Measurements from ENCODE around the gene SLC22A7. TPM values are rescaled to one million over a fixed set of nuclear protein-coding genes. Genes with fewer than 3 reads are reported as not detected.

SLC22A7 gene
- total RNA-seq, 1 donor from 2014 or later, result not detected

DNA sequence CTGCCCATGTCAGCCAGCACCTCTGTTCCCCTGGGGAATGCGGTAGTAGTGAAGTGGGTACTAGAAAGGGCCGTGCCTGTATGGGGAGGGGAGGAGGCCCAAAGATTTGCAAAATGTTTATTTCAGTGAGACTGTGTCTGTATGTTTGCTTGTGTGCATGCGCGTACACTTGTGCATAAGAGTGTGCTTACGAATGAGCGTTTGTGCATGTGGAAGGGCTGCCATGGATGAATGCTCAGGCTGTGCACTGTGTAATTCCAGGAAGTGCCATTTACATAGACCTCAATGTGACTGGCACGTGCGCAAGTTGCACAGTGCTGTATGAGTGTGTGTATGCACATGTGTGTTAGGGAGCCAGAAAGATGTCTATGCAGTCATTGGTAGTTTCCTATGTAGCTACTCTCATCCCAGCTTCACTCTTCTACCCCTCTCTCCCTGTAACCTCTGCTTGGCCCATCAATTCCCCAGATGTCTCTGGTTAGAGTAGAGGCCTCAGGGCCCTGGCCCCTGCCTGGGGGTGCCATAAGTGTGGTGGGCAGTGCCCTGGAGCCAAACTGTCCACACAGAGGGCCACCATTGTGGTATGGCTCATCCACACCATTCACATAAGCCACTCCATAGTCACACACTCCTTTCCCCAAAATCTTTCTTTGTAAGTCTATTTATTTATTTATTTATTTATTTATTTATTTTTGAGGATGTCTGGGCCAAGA is 26.8 kb upstream of the SLC22A7 start:
- no peaks in the 10 kb centered on the region for H3K9me3 Mint-ChIP-seq
- DNase-seq, result peak; percentile 35
- H3K4me3 Mint-ChIP-seq, result peak overlapping the region; percentile 16
- ChIA-PET POLR2A (interaction anchor here (0.7 to 2.0 kb wide), 4 partner anchors 17 to 112 kb away, joined by 3 to 7 read pairs (median 3); partner anchors contain the start of gene ZNF318), CTCF (no interaction called here)
- peaks cover 42% of the 10 kb centered on the region for H3K4me1 Mint-ChIP-seq
- intact Hi-C loops (cut with micrococcal nuclease), result loop anchor here (2.0 kb wide), 1 partner anchor 38 kb away; the partner anchor contains the start of gene CRIP3
- peak overlapping the region; percentile 32 for H3K27ac Mint-ChIP-seq
- H3K27me3 Mint-ChIP-seq, result peaks cover 7% of the 10 kb centered on the region
- peak; percentile 69 for ATAC-seq (ENCODE audit: low read depth)
- TF ChIP-seq, protein P1, sequence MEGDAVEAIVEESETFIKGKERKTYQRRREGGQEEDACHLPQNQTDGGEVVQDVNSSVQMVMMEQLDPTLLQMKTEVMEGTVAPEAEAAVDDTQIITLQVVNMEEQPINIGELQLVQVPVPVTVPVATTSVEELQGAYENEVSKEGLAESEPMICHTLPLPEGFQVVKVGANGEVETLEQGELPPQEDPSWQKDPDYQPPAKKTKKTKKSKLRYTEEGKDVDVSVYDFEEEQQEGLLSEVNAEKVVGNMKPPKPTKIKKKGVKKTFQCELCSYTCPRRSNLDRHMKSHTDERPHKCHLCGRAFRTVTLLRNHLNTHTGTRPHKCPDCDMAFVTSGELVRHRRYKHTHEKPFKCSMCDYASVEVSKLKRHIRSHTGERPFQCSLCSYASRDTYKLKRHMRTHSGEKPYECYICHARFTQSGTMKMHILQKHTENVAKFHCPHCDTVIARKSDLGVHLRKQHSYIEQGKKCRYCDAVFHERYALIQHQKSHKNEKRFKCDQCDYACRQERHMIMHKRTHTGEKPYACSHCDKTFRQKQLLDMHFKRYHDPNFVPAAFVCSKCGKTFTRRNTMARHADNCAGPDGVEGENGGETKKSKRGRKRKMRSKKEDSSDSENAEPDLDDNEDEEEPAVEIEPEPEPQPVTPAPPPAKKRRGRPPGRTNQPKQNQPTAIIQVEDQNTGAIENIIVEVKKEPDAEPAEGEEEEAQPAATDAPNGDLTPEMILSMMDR (IDR thresholded peaks at IDR 0.05), result no peak
- peaks cover 2% of the 10 kb centered on the region for H3K36me3 Mint-ChIP-seq (ENCODE audit: low read depth)

DNA sequence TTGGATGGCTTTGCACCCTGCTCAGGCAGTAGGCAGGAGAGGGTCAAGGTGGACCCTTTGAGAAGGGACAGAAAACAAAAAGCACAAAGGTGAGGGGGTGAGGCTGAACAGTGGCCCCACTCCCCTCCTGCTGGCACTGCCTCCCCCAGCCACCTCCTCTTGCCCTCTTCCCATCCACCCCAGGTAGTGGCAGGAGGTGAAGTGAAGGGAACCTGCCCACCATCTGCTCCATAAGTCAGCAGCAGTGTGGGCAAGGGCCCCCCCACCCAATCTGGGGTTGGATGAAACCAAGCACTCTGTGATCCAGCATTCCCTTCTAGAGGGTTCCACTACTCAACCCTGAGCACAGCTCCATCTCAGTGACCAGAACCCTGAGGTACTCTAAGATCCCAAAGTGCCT is 26.1 kb upstream of the SLC22A7 start:
- CTCF ChIA-PET, result no interaction called here
- intact Hi-C loops (cut with micrococcal nuclease), result loop anchor here (2.0 kb wide), 1 partner anchor 37 kb away; the partner anchor contains the start of gene CRIP3
- Mint-ChIP-seq H3K9me3 (no peaks in the 10 kb centered on the region), H3K27ac (no peak overlapping the region), H3K4me1 (peaks cover 47% of the 10 kb centered on the region), H3K4me3 (no peak overlapping the region), H3K27me3 (peaks cover 8% of the 10 kb centered on the region), H3K36me3 (ENCODE audit: low read depth) (peaks cover 2% of the 10 kb centered on the region)
- POLR2A ChIA-PET, result interaction anchor here (1.0 to 1.5 kb wide), 3 partner anchors 17 to 112 kb away, joined by 3 read pairs; no protein-coding TSS in a partner anchor
- ATAC-seq (ENCODE audit: low read depth) (no peak), DNase-seq (no peak)
- TF ChIP-seq, protein P1 (IDR thresholded peaks at IDR 0.05), result no peak

DNA sequence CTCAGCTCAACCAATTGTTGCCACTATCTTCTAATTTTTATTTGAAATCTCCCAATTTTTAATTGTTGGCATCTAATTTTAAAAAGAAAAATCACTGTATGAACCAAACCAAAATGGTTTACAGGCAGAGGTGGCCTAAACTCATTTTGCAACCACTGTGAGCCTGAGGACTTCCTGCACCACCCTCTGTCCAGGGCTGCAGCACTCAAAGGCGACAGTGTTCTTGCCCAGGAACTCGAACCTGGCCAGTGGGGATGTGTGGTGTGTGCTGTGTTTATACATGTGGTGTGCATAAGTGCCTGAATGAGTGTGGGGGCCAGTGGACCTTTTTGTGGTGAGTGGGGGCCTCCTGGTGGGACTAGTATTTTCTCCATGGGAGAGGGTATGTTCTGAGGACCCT is 24.4 kb upstream of the SLC22A7 start:
- peaks cover 2% of the 10 kb centered on the region for H3K36me3 Mint-ChIP-seq (ENCODE audit: low read depth)
- DNase-seq (no peak), ATAC-seq (ENCODE audit: low read depth) (no peak)
- no peaks in the 10 kb centered on the region for H3K9me3 Mint-ChIP-seq
- H3K4me1 Mint-ChIP-seq, result peaks cover 49% of the 10 kb centered on the region
- H3K4me3 Mint-ChIP-seq, result peak overlapping the region; percentile 30
- TF ChIP-seq, protein P1 (IDR thresholded peaks at IDR 0.05), result no peak
- intact Hi-C loops (cut with micrococcal nuclease), result no loop called here
- H3K27me3 Mint-ChIP-seq, result peaks cover 19% of the 10 kb centered on the region
- H3K27ac Mint-ChIP-seq, result peak overlapping the region; percentile 4
- CTCF ChIA-PET, result interaction anchor here (1.2 kb wide), 1 partner anchor 82 kb away, joined by 3 read pairs; no protein-coding TSS in a partner anchor
- POLR2A ChIA-PET, result no interaction called here

DNA sequence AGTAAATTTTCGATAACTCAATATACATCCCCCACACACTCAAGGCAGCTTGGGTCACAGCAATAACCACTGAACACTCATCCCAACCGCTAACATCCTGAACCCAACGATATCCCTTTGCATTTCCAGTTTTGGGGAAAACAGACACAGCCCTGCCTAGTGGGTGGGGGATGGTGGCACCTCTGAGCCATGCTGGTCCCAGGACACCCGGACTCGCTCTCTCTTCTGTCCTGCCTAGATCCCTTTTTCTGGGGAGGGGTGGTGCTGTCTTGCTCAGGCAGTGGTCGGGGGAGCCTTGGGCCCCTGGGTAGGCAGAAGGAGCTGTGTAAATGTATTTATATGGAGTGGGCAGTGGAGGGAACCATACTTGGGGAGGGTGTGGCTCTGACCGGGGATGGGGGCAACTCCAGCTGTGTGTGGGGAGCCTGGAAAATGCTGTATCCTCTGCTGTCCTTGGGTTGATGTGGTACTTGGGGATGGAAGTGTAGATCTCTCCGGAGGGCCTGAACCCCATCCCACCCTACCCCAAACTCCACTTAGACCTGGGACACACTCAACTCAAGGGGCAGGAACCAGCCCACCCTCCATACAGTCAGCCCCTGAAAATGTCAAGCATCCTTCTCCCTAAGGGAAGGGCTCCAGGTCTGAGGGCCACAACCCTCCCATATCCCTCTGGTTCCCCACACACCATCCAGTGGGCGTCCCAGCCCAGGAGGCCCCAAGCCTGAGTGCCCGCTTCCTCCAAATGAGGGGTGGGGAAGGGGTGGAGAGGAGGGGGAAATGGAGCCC is 23.7 kb upstream of the SLC22A7 start:
- TF ChIP-seq, protein P1 (IDR thresholded peaks at IDR 0.05), result no peak

More for the DNA sequence above, 23.7 kb upstream of the SLC22A7 start:
- H3K27ac Mint-ChIP-seq, result peak overlapping the region; percentile 4
- intact Hi-C loops (cut with micrococcal nuclease), result no loop called here
- peaks cover 43% of the 10 kb centered on the region for H3K4me1 Mint-ChIP-seq
- peaks cover 2% of the 10 kb centered on the region for H3K36me3 Mint-ChIP-seq (ENCODE audit: low read depth)
- H3K4me3 Mint-ChIP-seq, result peak overlapping the region; percentile 76
- ChIA-PET POLR2A (no interaction called here), CTCF (no interaction called here)
- H3K9me3 Mint-ChIP-seq, result no peaks in the 10 kb centered on the region
- H3K27me3 Mint-ChIP-seq, result peaks cover 22% of the 10 kb centered on the region
- no peak for ATAC-seq (ENCODE audit: low read depth)
- no peak for DNase-seq
